ENCODE data around the gene PDXK. TPM values are rescaled to one million over a fixed set of nuclear protein-coding genes. Genes with fewer than 3 reads are reported as not detected.
A peak's percentile ranks its signal among the peaks of the same experiment; 100 is the strongest.

Gene PDXK
- total and polyA plus RNA-seq, 9 of the 15 experiments (the other 6 are each of a cell fraction or from before 2014, with no cell fraction given), result 5.6 to 162 (median 76.5) TPM

GRCh38 chr21:43775795-43776430 is 57.0 kb downstream of the PDXK start, which contains the start of gene CSTB (continued):
- TF ChIP-seq E2F8 (IDR thresholded peaks at IDR 0.05; ENCODE audit: low read depth, partially characterized antibody) (no peak), ZNF354B (CRISPR knock-in tag; IDR thresholded peaks at IDR 0.05) (no peak), ZNF197 (CRISPR knock-in tag; IDR thresholded peaks at IDR 0.05; ENCODE audit: low read depth) (no peak), PHF20 (IDR thresholded peaks at IDR 0.05; ENCODE audit: partially characterized antibody) (peak; percentile 82), HCFC1 (IDR thresholded peaks at IDR 0.05; ENCODE audit: low read depth, low read length) (no peak; the same call in none of the 2 replicates), ZNF512 (tag; IDR thresholded peaks at IDR 0.05) (no peak), KAT7 (CRISPR knock-in tag; IDR thresholded peaks at IDR 0.05; ENCODE audit: borderline replicate concordance) (peak; percentile 97), FIP1L1 (IDR thresholded peaks at IDR 0.05; ENCODE audit: low read depth, low read length, poor library complexity, severe bottlenecking) (peak; percentile 93), ZBTB34 (CRISPR knock-in tag; IDR thresholded peaks at IDR 0.05) (no peak), ZNF561 (CRISPR knock-in tag; conservative IDR thresholded peaks at IDR 0.05) (no peak), HMBOX1 (IDR thresholded peaks at IDR 0.05) (no peak), MCM2 (IDR thresholded peaks at IDR 0.05; ENCODE audit: low read depth) (no peak), CBX1 (IDR thresholded peaks at IDR 0.05; ENCODE audit: low read depth) (0 out of 2 replicates have a peak, but pooled peaks have one; percentile 85), NEUROD1 (IDR thresholded peaks at IDR 0.05; ENCODE audit: borderline replicate concordance, low read depth, low read length, partially characterized antibody) (peak; percentile 13), TCFL5 (CRISPR knock-in tag; conservative IDR thresholded peaks at IDR 0.05) (no peak), POLR2A (conservative IDR thresholded peaks at IDR 0.05) (peak; percentile 83)
- TF ChIP-seq, protein P1, sequence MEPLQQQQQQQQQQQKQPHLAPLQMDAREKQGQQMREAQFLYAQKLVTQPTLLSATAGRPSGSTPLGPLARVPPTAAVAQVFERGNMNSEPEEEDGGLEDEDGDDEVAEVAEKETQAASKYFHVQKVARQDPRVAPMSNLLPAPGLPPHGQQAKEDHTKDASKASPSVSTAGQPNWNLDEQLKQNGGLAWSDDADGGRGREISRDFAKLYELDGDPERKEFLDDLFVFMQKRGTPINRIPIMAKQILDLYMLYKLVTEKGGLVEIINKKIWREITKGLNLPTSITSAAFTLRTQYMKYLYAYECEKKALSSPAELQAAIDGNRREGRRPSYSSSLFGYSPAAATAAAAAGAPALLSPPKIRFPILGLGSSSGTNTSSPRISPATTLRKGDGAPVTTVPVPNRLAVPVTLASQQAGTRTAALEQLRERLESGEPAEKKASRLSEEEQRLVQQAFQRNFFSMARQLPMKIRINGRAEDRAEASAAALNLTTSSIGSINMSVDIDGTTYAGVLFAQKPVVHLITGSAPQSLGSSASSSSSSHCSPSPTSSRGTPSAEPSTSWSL (CRISPR knock-in tag; IDR thresholded peaks at IDR 0.05; ENCODE audit: borderline replicate concordance), result peak; percentile 80; the same call in 1 of the 2 replicates

All from K562 (cell line).